Measurements from ENCODE around the gene GDF11. TPM values are rescaled to one million over a fixed set of nuclear protein-coding genes. Genes with fewer than 3 reads are reported as not detected.

GDF11 gene
- total RNA-seq, 2 donors from 2014 or later, result 8.1 to 8.6 TPM

DNA sequence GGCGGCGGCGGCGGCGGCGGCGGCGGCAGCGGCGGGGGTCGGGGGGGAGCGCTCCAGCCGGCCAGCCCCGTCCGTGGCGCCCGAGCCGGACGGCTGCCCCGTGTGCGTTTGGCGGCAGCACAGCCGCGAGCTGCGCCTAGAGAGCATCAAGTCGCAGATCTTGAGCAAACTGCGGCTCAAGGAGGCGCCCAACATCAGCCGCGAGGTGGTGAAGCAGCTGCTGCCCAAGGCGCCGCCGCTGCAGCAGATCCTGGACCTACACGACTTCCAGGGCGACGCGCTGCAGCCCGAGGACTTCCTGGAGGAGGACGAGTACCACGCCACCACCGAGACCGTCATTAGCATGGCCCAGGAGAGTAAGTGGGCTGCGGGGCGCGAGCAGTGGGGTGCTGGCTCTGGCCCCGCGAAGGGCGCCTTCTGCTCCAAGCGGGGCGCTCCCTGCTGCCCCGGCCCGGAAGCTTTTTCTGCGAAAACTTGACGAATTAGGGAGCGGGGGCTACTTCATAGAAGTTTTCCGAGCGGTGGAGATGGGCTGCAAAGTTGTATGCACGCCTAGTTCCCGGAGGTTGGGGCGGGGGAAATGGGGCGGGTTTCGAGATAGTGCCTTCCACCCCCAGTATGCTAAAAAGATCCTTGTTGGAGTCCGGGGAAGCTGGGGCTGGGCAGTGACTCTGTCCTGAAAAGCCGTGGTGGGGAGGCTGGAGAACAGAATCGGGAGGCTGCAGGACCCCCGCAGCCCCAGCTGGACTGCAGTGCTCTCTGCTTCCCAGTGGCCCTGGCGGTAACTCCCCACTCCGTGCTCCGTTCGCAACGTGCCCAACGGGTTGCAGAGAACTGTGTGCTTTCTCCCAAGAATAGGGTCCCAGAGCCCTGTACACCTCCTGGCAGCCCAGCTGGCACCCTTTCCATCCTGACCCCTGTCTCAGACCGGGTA lies 751 bp downstream of the GDF11 start:
- H3K27ac ChIP-seq, result peak overlapping the region; percentile 70 to 75
- H3K4me1 ChIP-seq, result peaks cover 0 to 38% of the 10 kb centered on the region in 2 donors
- peak overlapping the region; percentile 51 to 68 for H3K4me3 ChIP-seq
- H3K27me3 ChIP-seq, result no peaks in the 10 kb centered on the region
- no peaks in the 10 kb centered on the region for H3K36me3 ChIP-seq
- TF ChIP-seq, protein P1, sequence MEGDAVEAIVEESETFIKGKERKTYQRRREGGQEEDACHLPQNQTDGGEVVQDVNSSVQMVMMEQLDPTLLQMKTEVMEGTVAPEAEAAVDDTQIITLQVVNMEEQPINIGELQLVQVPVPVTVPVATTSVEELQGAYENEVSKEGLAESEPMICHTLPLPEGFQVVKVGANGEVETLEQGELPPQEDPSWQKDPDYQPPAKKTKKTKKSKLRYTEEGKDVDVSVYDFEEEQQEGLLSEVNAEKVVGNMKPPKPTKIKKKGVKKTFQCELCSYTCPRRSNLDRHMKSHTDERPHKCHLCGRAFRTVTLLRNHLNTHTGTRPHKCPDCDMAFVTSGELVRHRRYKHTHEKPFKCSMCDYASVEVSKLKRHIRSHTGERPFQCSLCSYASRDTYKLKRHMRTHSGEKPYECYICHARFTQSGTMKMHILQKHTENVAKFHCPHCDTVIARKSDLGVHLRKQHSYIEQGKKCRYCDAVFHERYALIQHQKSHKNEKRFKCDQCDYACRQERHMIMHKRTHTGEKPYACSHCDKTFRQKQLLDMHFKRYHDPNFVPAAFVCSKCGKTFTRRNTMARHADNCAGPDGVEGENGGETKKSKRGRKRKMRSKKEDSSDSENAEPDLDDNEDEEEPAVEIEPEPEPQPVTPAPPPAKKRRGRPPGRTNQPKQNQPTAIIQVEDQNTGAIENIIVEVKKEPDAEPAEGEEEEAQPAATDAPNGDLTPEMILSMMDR (IDR thresholded peaks at IDR 0.05), result no peak
- no peaks in the 10 kb centered on the region for H3K9me3 ChIP-seq
- no peak for DNase-seq (ENCODE audit: low spot score)

- DNase-seq (ENCODE audit: low spot score), result no peak
- no peaks in the 10 kb centered on the region for H3K27me3 ChIP-seq
- no peaks in the 10 kb centered on the region for H3K9me3 ChIP-seq
- TF ChIP-seq, protein P1 (IDR thresholded peaks at IDR 0.05), result no peak
- no peaks in the 10 kb centered on the region for H3K36me3 ChIP-seq
- peaks cover 0 to 38% of the 10 kb centered on the region in 2 donors for H3K4me1 ChIP-seq
- peak overlapping the region; percentile 70 to 75 for H3K27ac ChIP-seq
- H3K4me3 ChIP-seq, result peak overlapping the region; percentile 51 to 68
Observed at GRCh38 chr12:55744340-55745030, 1.6 kb downstream of the GDF11 start.

- TF ChIP-seq, protein P1 (IDR thresholded peaks at IDR 0.05), result no peak
- H3K9me3 ChIP-seq, result no peaks in the 10 kb centered on the region
- DNase-seq (ENCODE audit: low spot score), result no peak
- H3K4me3 ChIP-seq, result peak overlapping the region in 1 of 2 donors; percentile 22
- H3K4me1 ChIP-seq, result peaks cover 0 to 38% of the 10 kb centered on the region in 2 donors
- H3K27me3 ChIP-seq, result no peaks in the 10 kb centered on the region
- no peaks in the 10 kb centered on the region for H3K36me3 ChIP-seq
- H3K27ac ChIP-seq, result peak overlapping the region; percentile 70 to 75
Observed at GRCh38 chr12:55745361-55746173, 2.6 kb downstream of the GDF11 start.

DNA sequence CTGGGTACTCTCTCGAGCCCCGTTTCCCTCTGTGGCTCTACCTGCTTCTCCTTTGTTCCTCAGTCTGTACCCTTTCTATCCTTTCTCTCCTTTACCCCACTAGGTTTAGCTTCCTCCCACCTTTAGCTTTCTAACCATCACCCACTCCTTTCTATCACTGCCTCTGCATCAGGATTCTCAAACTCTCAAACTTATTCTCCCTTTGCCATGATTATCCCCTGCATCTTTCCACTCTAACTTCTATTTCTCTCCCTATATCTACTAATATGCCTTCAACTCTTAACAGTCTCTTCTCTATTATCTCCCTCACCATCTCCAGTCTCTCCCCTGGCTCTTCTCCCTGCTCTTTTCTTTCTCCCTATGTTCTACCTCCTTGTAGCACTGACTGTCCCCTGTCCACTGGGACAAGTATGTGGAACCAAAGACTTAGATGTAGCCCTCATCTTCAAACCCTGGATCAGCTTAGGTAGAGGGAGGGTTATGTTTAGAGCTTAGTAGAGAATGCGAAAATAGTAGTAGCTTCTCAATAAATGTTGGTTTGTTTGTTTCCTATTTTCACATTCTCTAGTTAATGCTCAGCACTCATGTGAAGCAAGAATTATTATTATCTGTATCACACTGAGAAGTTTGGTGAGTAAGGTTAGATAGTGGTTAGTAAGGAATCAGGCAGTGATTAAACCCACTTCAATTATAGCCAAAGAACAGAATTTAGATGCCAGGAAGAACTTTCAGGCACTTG lies 3.4 kb downstream of the GDF11 start:
- no peak for DNase-seq (ENCODE audit: low spot score)
- Histone ChIP-seq H3K36me3 (peaks cover 1% of the 10 kb centered on the region), H3K27me3 (no peaks in the 10 kb centered on the region), H3K4me1 (peaks cover 0 to 38% of the 10 kb centered on the region in 2 donors), H3K27ac (peak overlapping the region; percentile 70 to 75), H3K4me3 (no peak overlapping the region), H3K9me3 (no peaks in the 10 kb centered on the region)
- TF ChIP-seq, protein P1 (IDR thresholded peaks at IDR 0.05), result no peak

DNA sequence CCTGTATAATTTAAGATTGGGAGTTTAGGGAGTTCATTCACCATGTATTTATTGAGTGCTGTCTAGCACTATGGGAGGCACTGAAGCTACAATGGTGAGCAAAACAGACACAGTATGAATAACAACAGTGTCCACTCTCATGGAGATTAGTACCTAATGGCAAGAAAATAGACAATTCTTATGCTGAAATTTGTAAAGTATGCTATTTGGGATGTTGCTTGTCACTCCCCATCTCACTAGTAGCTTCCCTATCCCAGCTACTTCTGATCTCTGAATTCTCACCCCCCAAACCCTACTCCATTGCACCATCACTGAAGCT lies 4.0 kb downstream of the GDF11 start:
- no peak for DNase-seq (ENCODE audit: low spot score)
- Histone ChIP-seq H3K4me3 (no peak overlapping the region), H3K4me1 (peaks cover 0 to 38% of the 10 kb centered on the region in 2 donors), H3K27me3 (no peaks in the 10 kb centered on the region), H3K9me3 (no peaks in the 10 kb centered on the region), H3K36me3 (peaks cover 6% of the 10 kb centered on the region), H3K27ac (no peak overlapping the region)
- TF ChIP-seq, protein P1 (IDR thresholded peaks at IDR 0.05), result no peak

Data from right atrium auricular region (tissue), 2 donors.